ENCODE data around the gene KNCN. TPM values are rescaled to one million over a fixed set of nuclear protein-coding genes. Genes with fewer than 3 reads are reported as not detected.
A peak's percentile ranks its signal among the peaks of the same experiment; 100 is the strongest.

Gene KNCN
- polyA plus RNA-seq, 3 donors: not detected

DNA sequence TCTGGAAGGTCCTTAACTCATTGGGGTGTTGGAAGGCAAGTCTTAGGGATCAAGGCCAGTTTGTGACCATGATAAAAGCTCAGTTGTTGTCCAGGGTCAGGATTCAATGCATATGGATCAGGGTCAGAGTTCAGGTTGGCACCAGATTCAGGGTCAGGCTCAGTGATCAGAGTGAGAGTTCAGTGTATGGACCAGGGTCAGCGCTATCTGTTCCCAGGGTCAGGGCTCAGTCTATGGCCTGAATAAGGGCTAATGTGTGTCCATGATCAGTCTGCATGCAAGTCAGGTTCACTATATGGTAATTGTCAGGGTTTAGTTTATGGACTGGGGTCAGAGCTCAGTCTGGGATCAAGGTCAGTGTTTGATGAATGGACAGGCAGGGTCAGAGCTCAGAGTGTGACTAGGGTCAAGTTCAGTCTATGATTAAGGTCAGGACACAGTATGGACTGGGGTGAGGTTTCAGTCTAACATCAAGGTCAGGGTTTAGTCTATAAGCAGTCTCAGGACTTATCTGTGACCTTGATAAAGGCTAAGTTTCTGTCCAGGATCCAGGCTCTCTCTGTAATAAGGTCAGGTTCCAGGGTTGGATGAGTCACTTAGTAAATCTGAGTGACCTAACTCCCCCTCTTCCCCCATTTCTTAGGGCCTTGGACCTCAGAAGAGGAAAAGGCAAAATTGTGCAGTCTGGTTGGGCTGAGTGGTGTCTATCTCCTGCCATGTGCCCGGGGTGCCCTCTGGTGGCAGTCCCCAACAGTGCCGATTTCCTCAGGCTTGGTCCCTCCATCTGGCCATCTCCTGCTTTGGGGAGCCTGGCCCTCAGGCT is 23.8 kb downstream of the KNCN start:
- H3K36me3 ChIP-seq (replicated peaks in 1 of 2; ENCODE audit: control insufficient read depth in 1 of 2, insufficient read depth in 2 of 2, low read length in 2 of 2): no peaks in the 10 kb centered on the region
- H3K4me3 ChIP-seq (replicated peaks in 1 of 3; ENCODE audit: low read depth in 2 of 3, low read length in 3 of 3): no peak overlapping the region
- no peak overlapping the region for H2AFZ ChIP-seq (ENCODE audit: insufficient read depth, low read depth, low read length, poor library complexity, severe bottlenecking)
- TF ChIP-seq, protein P1, sequence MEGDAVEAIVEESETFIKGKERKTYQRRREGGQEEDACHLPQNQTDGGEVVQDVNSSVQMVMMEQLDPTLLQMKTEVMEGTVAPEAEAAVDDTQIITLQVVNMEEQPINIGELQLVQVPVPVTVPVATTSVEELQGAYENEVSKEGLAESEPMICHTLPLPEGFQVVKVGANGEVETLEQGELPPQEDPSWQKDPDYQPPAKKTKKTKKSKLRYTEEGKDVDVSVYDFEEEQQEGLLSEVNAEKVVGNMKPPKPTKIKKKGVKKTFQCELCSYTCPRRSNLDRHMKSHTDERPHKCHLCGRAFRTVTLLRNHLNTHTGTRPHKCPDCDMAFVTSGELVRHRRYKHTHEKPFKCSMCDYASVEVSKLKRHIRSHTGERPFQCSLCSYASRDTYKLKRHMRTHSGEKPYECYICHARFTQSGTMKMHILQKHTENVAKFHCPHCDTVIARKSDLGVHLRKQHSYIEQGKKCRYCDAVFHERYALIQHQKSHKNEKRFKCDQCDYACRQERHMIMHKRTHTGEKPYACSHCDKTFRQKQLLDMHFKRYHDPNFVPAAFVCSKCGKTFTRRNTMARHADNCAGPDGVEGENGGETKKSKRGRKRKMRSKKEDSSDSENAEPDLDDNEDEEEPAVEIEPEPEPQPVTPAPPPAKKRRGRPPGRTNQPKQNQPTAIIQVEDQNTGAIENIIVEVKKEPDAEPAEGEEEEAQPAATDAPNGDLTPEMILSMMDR (IDR thresholded peaks at IDR 0.05): peak; percentile 90
- Mint-ChIP-seq H3K36me3 (no peaks in the 10 kb centered on the region), H3K27me3 (ENCODE audit: low read depth in 3 of 3) (peaks cover 36 to 79% (median 42%) of the 10 kb centered on the region in 3 donors), H3K27ac (peak overlapping the region in 1 of 7 donors; percentile 18), H3K4me1 (peaks cover under 1% of the 10 kb centered on the region), H3K9me3 (peaks cover 0 to 4% (median 0%) of the 10 kb centered on the region in 7 donors), H3K4me3 (peak overlapping the region in 1 of 2 donors; percentile 46)
- no peaks in the 10 kb centered on the region for H4K20me1 ChIP-seq (ENCODE audit: insufficient read depth, low read length)
- 50% methylated on average over 2 of the region's 3 CpGs for WGBS (ENCODE audit: insufficient coverage)
- no peaks in the 10 kb centered on the region for H3K9me3 ChIP-seq (replicated peaks in 1 of 2; ENCODE audit: control insufficient read depth in 1 of 2, insufficient read depth in 1 of 2, low read length in 2 of 2)
- no peak overlapping the region for H3K4me2 ChIP-seq (replicated peaks; ENCODE audit: extremely low read depth, low read length, poor library complexity, severe bottlenecking)
- no peaks in the 10 kb centered on the region for H3K79me2 ChIP-seq (ENCODE audit: insufficient read depth, low read length)
- H3K9ac ChIP-seq (ENCODE audit: insufficient read depth, low read length, poor library complexity, severe bottlenecking): no peak overlapping the region
- DNase-seq: peak; percentile 64 to 79 (median 72)
- H3K27ac ChIP-seq (ENCODE audit: low read depth in 1 of 2, low read length in 2 of 2): no peak overlapping the region
- intact Hi-C loops (cut with micrococcal nuclease): loop anchor here (1.0 to 10.0 kb wide), 6 partner anchors 50 to 195 kb away; no protein-coding TSS in a partner anchor
- H3K4me1 ChIP-seq (ENCODE audit: control insufficient read depth in 1 of 2, insufficient read depth in 2 of 2, low read length in 2 of 2): no peaks in the 10 kb centered on the region
- H3K27me3 ChIP-seq (ENCODE audit: control insufficient read depth in 2 of 2, insufficient read depth in 2 of 2, low read length in 2 of 2): peaks cover 2 to 48% of the 10 kb centered on the region in 2 donors

DNA sequence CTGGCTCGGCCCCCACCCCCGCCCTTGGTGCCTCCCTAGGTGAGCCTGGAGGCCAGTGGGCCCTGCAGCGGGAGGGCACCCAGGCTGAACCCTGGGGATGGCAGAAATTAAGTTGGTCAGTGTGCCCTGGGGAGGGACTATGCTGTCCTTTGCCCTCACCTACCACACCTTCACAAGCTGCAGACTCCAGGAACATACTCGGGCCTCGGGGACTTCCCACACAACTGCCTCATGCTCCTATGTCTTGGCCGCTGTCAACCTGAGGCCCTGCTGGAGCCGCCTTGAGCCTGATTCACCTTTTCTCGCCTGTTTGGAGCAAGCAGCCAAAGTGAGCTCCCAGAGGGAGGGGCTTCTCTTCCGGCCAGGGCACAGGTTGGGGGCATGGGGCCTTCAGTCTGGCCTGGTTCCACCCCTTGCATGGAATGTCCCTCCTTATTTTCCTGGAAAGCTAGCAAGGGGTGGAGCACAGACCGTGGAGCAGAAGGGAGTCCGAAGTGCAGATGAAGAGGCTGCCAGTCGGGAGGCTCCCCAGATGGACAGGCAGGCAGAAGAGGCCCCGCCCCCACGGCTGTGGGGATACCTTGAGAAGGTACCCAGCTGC is 24.7 kb downstream of the KNCN start:
- WGBS (ENCODE audit: insufficient coverage): 71% methylated on average over 8 of the region's 14 CpGs
- TF ChIP-seq, protein P1 (IDR thresholded peaks at IDR 0.05): no peak
- no peak overlapping the region for H3K4me3 ChIP-seq (replicated peaks in 1 of 3; ENCODE audit: low read depth in 2 of 3, low read length in 3 of 3)
- H3K9me3 ChIP-seq (replicated peaks in 1 of 2; ENCODE audit: control insufficient read depth in 1 of 2, insufficient read depth in 1 of 2, low read length in 2 of 2): no peaks in the 10 kb centered on the region
- Mint-ChIP-seq H3K9me3 (peaks cover 0 to 4% (median 0%) of the 10 kb centered on the region in 7 donors), H3K4me1 (peaks cover 8% of the 10 kb centered on the region), H3K27ac (peak overlapping the region in 1 of 7 donors; percentile 7), H3K36me3 (no peaks in the 10 kb centered on the region), H3K27me3 (ENCODE audit: low read depth in 3 of 3) (peaks cover 39 to 75% (median 40%) of the 10 kb centered on the region in 3 donors), H3K4me3 (no peak overlapping the region)
- no peaks in the 10 kb centered on the region for H3K4me1 ChIP-seq (ENCODE audit: control insufficient read depth in 1 of 2, insufficient read depth in 2 of 2, low read length in 2 of 2)
- no peaks in the 10 kb centered on the region for H3K79me2 ChIP-seq (ENCODE audit: insufficient read depth, low read length)
- H3K27ac ChIP-seq (ENCODE audit: low read depth in 1 of 2, low read length in 2 of 2): no peak overlapping the region
- DNase-seq: no peak
- no peak overlapping the region for H2AFZ ChIP-seq (ENCODE audit: insufficient read depth, low read depth, low read length, poor library complexity, severe bottlenecking)
- H3K4me2 ChIP-seq (replicated peaks; ENCODE audit: extremely low read depth, low read length, poor library complexity, severe bottlenecking): no peak overlapping the region
- no peak overlapping the region for H3K9ac ChIP-seq (ENCODE audit: insufficient read depth, low read length, poor library complexity, severe bottlenecking)
- no peaks in the 10 kb centered on the region for H3K36me3 ChIP-seq (replicated peaks in 1 of 2; ENCODE audit: control insufficient read depth in 1 of 2, insufficient read depth in 2 of 2, low read length in 2 of 2)
- H4K20me1 ChIP-seq (ENCODE audit: insufficient read depth, low read length): no peaks in the 10 kb centered on the region
- intact Hi-C loops (cut with micrococcal nuclease): loop anchor here (1.0 to 10.0 kb wide), 5 partner anchors 49 to 194 kb away; no protein-coding TSS in a partner anchor
- H3K27me3 ChIP-seq (ENCODE audit: control insufficient read depth in 2 of 2, insufficient read depth in 2 of 2, low read length in 2 of 2): peaks cover 0 to 44% of the 10 kb centered on the region in 2 donors
